ENCODE results near the gene IQCF5.
"Not testable (repeated sequence)": the region's sequence is repeated elsewhere in the genome, so short reads cannot be mapped to it uniquely, and the experiment has no call there.

IQCF5 gene

GRCh38 chr3:51886447-51886846, 11.0 kb upstream of the IQCF5 start:
- no peak for TF ChIP-seq POLR2A (IDR thresholded peaks at IDR 0.05; ENCODE audit: low read depth, low read length)
- DNase-seq (ENCODE audit: insufficient read length, low spot score) = no peak
- no peak for FAIRE-seq

DNA sequence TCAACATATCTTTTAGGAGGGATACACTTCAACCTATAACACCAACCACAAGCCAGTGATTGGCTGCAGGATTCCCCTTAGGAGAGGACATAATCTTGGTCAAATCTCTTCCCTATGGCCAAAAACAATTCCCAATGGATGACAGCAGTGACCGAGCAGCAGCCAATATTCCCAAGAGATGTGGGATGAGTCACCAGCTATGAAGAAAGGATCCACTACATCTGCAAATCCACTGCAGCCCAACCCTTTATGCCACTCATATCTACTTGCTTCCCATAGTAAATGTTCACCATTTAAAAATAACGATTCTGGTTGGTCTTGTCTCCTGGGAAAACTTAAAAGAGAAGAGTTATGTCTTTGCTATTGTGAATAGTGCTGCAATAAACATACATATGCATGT, 4.5 kb upstream of the IQCF5 start:
- DNase-seq (ENCODE audit: insufficient read length, low spot score) = no peak
- FAIRE-seq = no peak
- TF ChIP-seq POLR2A (IDR thresholded peaks at IDR 0.05; ENCODE audit: low read depth, low read length) = no peak

GRCh38 chr3:51876186-51876585, 785 bp upstream of the IQCF5 start:
- FAIRE-seq = no peak
- TF ChIP-seq POLR2A (IDR thresholded peaks at IDR 0.05; ENCODE audit: low read depth, low read length) = no peak
- DNase-seq (ENCODE audit: insufficient read length, low spot score) = no peak

DNA sequence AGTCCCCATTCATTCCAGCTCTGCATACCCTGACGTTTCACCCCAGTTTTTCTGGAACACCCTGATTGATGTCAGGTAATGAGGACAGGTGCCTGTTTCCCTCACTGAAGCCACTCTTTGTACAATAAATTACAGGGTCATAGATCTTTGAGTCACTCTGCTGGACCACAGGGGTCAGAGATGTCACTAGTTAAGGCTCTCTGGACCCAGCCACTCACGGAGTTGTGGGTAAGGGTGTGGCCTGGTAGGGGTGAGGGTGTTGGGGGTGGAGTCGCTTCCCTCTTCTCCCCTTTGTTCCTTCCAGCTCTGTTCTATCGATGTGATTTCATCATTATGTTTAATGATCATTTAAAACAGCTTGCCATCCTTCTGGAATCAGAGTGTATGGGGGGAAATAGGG, 512 bp downstream of the IQCF5 start:
- no peak for TF ChIP-seq POLR2A (IDR thresholded peaks at IDR 0.05; ENCODE audit: low read depth, low read length)
- no peak for FAIRE-seq
- DNase-seq (ENCODE audit: insufficient read length, low spot score) = no peak

GRCh38 chr3:51874411-51874810, 990 bp downstream of the IQCF5 start:
- FAIRE-seq = no peak

DNA sequence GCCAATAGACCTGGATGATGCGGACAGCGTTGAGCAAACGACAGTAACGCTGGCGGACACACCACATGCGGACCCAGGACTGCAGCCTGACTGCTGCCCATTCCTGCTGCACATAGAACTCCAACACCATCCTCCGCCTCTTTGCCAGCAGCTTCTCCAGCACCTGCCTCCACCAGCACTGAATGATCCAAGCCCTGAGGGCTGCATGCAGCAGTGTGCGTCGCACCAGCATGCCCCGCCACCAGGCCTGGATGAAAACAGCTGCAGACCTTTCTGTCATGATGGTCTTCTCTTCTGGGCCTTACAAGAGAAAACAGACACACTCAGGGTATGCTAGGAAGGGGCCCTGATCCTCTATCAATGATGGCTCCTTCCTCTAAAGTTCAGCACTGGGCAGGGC, 1.5 kb downstream of the IQCF5 start:
- DNase-seq (ENCODE audit: insufficient read length, low spot score) (no peak), FAIRE-seq (no peak)
- no peak for TF ChIP-seq POLR2A (IDR thresholded peaks at IDR 0.05; ENCODE audit: low read depth, low read length)

More at GRCh38 chr3:51874411-51874810, 990 bp downstream of the IQCF5 start:
- TF ChIP-seq POLR2A (IDR thresholded peaks at IDR 0.05; ENCODE audit: low read depth, low read length) = no peak
- no peak for DNase-seq (ENCODE audit: insufficient read length, low spot score)

- DNase-seq (ENCODE audit: insufficient read length, low spot score) (no peak), FAIRE-seq (no peak)
- no peak for TF ChIP-seq POLR2A (IDR thresholded peaks at IDR 0.05; ENCODE audit: low read depth, low read length)
Measured at GRCh38 chr3:51873253-51873766, 2.1 kb downstream of the IQCF5 start.

DNA sequence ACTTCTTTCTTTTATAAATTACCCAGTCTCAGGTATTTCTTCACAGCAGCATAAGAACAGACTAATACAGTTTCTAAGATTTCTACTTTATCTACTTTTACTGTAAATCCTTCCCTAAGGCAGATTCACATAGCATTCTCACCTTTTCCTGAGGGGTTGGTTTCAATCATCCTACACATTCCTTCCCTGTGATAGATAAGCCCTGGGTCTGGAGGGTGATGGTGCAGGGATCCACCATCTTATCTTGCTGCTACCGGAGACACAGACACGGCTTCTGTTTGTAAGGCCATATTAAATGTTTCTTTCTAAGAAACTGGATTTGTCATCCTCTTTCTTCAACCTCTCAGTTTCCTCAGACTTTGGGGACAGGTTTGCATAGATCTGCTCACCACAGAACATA, 6.1 kb downstream of the IQCF5 start:
- DNase-seq (ENCODE audit: insufficient read length, low spot score) (no peak), FAIRE-seq (no peak)

DNA sequence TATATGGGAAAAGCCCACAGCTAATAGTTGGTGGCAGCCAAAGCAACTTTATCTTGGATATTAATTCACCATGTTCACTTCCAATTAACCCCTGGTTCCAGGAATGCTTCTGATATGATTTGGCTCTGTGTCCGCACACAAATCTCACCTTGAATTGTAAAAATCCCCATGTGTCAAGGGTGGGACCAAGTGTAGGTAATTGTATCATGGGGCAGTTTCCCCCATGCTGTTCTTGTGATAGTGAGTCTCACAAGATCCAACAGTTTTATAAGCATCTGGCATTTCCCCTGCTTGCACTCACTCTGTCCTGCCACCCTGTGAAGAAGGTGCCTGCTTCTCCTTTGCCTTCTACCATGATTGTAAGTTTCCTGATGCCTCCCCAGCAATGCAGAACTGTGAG, 6.5 kb downstream of the IQCF5 start:
- FAIRE-seq; DNase-seq (ENCODE audit: insufficient read length, low spot score): not testable (repeated sequence)

More for the DNA sequence above, 6.1 kb downstream of the IQCF5 start:
- TF ChIP-seq POLR2A (IDR thresholded peaks at IDR 0.05; ENCODE audit: low read depth, low read length) = no peak

DNA sequence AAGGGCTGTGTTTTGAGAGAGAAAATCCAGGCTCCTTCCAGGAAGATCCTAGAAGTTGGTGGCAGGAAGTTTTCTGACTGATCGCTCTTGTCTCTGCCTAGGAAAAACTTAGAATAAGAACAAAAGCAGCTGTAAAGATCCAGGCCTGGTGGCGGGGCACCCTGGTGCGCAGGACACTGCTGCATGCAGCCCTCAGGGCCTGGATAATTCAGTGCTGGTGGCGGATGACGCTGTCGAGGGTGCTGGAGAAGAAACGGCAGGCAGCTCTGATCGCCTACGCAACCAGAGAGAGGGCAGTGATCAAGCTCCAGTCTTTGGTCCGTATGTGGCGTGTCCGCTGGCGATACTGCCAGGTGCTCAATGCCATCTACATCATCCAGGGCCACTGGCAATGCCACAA, 12.5 kb downstream of the IQCF5 start:
- FAIRE-seq (no peak), DNase-seq (ENCODE audit: insufficient read length, low spot score) (no peak)
- no peak for TF ChIP-seq POLR2A (IDR thresholded peaks at IDR 0.05; ENCODE audit: low read depth, low read length)

GRCh38 chr3:51860703-51861665, 14.4 kb downstream of the IQCF5 start, which contains the start of gene IQCF2:
IQCF2 (plus strand) TSS chr3:51861615; CDS start chr3:51861667, 52 bp downstream.
- DNase-seq (ENCODE audit: insufficient read length, low spot score) (no peak), FAIRE-seq (no peak)
- no peak for TF ChIP-seq POLR2A (IDR thresholded peaks at IDR 0.05; ENCODE audit: low read depth, low read length)

GRCh38 chr3:51855411-51855810, 20.0 kb downstream of the IQCF5 start:
- FAIRE-seq; DNase-seq (ENCODE audit: insufficient read length, low spot score): not testable (repeated sequence)

DNA sequence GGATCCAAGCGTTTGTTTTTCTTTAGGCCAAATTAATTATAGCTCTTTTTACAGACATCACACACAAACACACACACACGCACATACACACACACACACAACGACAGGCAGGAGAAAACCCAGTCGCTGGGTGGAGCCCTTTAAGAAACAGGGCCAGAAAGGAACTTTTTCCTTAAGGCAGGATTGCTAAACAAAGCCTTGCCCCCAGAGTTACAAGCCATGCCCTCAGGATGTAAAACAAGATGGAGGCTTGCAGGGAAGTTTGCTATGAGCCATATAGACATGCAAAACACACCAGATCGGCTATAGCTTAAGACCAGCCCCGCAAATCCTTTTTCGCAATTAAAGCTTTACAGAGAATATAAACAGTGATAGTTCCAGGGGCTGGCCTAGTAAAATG, 30.3 kb downstream of the IQCF5 start:
- no peak for FAIRE-seq
- TF ChIP-seq POLR2A (IDR thresholded peaks at IDR 0.05; ENCODE audit: low read depth, low read length) = no peak

GRCh38 chr3:51836606-51837005, 38.8 kb downstream of the IQCF5 start:
- no peak for TF ChIP-seq POLR2A (IDR thresholded peaks at IDR 0.05; ENCODE audit: low read depth, low read length)
- DNase-seq (ENCODE audit: insufficient read length, low spot score) (no peak), FAIRE-seq (no peak)

More for the DNA sequence above, 30.3 kb downstream of the IQCF5 start:
- DNase-seq (ENCODE audit: insufficient read length, low spot score) = no peak

DNA sequence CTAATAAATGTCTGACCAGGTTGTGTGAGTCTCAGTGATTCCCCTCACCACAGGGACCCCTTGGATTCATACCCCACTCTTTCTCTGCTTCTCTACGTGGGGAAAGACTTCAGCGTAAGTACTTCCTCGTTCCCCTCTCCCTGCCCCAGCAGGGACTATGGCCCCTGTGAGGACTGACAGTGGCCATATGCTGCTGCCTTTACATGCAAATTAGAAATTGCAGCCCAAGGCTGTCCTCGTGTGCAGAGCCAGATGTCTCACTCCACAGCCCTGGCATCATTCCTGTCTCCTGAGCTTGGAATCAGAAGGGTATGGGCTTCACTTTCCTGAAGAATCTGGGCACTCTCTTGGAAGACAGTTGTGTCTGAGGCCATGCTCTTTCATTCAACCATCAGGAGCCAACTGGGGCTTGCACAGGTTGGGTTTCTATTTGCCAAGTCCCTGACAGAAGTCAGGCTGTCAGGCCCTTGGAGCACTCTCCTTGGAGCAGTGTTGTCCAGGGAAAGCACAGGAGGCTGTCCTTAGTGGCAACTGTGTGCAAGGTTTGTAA, 44.5 kb downstream of the IQCF5 start:
- FAIRE-seq (no peak), DNase-seq (ENCODE audit: insufficient read length, low spot score) (no peak)
- TF ChIP-seq POLR2A (IDR thresholded peaks at IDR 0.05; ENCODE audit: low read depth, low read length) = no peak

All from H54 (cell line).